Kidney (tissue), 14 donors: ENCODE data around the gene C1orf198. TPM values are rescaled to one million over a fixed set of nuclear protein-coding genes. Genes with fewer than 3 reads are reported as not detected.

Experiments used
- DNase-seq, 5 donors: peaks; one replicate each; pipeline ENCODE4 v3.0.0-alpha.2; 2013 to 2020
- FAIRE-seq: peaks from 2 replicates; lab custom pipeline; 2012; peaks lifted over from hg19 to GRCh38; lab: Jason Lieb, UNC
- H3K27ac ChIP-seq, 2 donors: one replicate each; pipeline ENCODE4 v1.7.0; 2013; ENCODE audit warnings: low read depth in 2 of 2, low read length in 2 of 2, inconsistent platforms in 1 of 2
- H3K27me3 ChIP-seq: one replicate; pipeline ENCODE4 v1.7.1; 2013; ENCODE audit warnings: low read length, inconsistent platforms; ENCODE audit not compliant: control insufficient read depth, insufficient read depth
- H3K36me3 ChIP-seq, 3 donors: one replicate each; pipeline versions ENCODE4 v1.7.0 to v1.7.1; 2013; ENCODE audit warnings: low read length in 3 of 3, control low read depth in 1 of 3, inconsistent platforms in 1 of 3; ENCODE audit not compliant: insufficient read depth in 3 of 3, control insufficient read depth in 2 of 3
- H3K4me1 ChIP-seq, 3 donors: one replicate each; pipeline versions ENCODE4 v1.7.0 to v1.7.1; 2013; ENCODE audit warnings: low read length in 3 of 3, inconsistent platforms in 1 of 3, low read depth in 1 of 3; ENCODE audit not compliant: control insufficient read depth in 2 of 3, insufficient read depth in 2 of 3
- H3K4me3 ChIP-seq, 3 donors: one replicate each; pipeline versions ENCODE4 v1.7.0 to v1.8.1; 2013; ENCODE audit warnings: low read length in 3 of 3, control low read depth in 1 of 3, inconsistent platforms in 1 of 3
- H3K9ac ChIP-seq, 3 donors: one replicate each; pipeline versions ENCODE4 v1.7.0 to v1.7.1; 2013; ENCODE audit warnings: low read length in 3 of 3, control low read depth in 1 of 3, inconsistent platforms in 1 of 3
- H3K9me3 ChIP-seq, 3 donors: one replicate each; pipeline versions ENCODE4 v1.7.0 to v1.7.1; 2013; ENCODE audit warnings: low read length in 3 of 3, control low read depth in 1 of 3, inconsistent platforms in 1 of 3; ENCODE audit not compliant: control insufficient read depth in 2 of 3, insufficient read depth in 1 of 3
- intact Hi-C: fragments of 100-400 bp; cut with DNase I; formaldehyde crosslinking; loops from one replicate; pipeline ENCODE4 v1.11.1; 2022
- polyA plus RNA-seq: library from polyadenylated mRNA; stranded (reverse); fragments of 350-450 nt; fragmentation: Illumina TruSeq; extraction: RNeasy Lipid Tissue Mini Kit (QIAGEN cat#74804); gene quantifications from one replicate; pipeline ENCODE4 v1.2.3, GENCODE V29; 2014; ENCODE audit warnings: low read depth, low replicate concordance; ENCODE audit not compliant: insufficient read depth
- total RNA-seq: library from RNA; stranded (reverse); fragmentation: NEBNext Ultra II Directional; extraction: Animal tissue kit (Norgen Biotek cat#: 25700); gene quantifications from one replicate; pipeline ENCODE4 v1.2.1, GENCODE V29; 2021
- TF ChIP-seq, protein P1 (sequence below): IDR thresholded peaks from 3 replicates; pipeline ENCODE4 v1.5.1; 2012; ENCODE audit warnings: mild to moderate bottlenecking, moderate library complexity, borderline replicate concordance; ENCODE audit not compliant: insufficient read depth; ENCODE audit errors: extremely low read depth
- donor health status: control.
- donor health status: control.
- donor health status: control.
- donor health status: control.
- donor health status: control.
- donor health status: DM: yes; HTN: yes; CAD: no.
- donor health status: Normal renal cell carcinoma (clear cell type).

Gene C1orf198
- total and polyA plus RNA-seq, 2 donors from 2014 or later = 15.4 to 45.3 TPM

DNA sequence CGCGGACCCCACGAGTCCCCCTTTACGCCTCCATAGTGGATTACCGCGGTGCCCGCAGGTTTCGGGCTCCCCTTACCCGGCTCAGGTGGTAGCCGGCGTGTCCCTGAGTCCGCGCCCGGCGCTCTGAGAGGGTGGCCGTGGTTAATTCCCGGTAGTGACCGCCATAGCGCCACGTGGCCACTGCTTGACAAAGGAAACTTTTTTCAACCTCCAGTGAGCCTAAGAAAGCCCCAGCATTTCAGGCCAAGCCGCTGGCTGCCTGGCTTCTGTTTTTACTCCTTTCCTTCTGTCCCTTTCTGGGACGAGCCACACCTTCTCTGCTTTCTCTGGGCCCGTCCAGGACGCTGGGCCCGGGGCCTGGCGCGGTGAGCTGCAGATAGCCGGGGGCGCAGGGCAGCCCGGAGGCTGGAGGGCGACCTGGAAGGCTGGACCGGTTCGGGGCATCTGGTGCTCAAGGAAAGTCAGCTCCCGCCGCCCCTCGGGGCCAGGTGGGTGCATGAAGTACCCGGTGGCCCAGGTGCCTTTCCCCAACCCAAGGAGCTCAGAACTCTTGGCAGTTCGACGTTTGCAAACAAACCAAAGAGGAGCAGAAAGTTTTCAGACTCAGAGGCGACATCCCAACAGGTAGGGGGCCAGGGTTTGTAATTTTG, 540 bp upstream of the C1orf198 start:
- H3K9me3 ChIP-seq = no peaks in the 10 kb centered on the region
- no peaks in the 10 kb centered on the region for H3K36me3 ChIP-seq
- H3K27ac ChIP-seq = peak overlapping the region; percentile 73 to 88
- no peaks in the 10 kb centered on the region for H3K27me3 ChIP-seq
- H3K4me3 ChIP-seq = peak overlapping the region; percentile 49 to 76 (median 67)
- peak overlapping the region; percentile 24 to 70 (median 29) for H3K9ac ChIP-seq
- H3K4me1 ChIP-seq = peaks cover 2 to 22% (median 10%) of the 10 kb centered on the region in 3 donors
- TF ChIP-seq, protein P1, sequence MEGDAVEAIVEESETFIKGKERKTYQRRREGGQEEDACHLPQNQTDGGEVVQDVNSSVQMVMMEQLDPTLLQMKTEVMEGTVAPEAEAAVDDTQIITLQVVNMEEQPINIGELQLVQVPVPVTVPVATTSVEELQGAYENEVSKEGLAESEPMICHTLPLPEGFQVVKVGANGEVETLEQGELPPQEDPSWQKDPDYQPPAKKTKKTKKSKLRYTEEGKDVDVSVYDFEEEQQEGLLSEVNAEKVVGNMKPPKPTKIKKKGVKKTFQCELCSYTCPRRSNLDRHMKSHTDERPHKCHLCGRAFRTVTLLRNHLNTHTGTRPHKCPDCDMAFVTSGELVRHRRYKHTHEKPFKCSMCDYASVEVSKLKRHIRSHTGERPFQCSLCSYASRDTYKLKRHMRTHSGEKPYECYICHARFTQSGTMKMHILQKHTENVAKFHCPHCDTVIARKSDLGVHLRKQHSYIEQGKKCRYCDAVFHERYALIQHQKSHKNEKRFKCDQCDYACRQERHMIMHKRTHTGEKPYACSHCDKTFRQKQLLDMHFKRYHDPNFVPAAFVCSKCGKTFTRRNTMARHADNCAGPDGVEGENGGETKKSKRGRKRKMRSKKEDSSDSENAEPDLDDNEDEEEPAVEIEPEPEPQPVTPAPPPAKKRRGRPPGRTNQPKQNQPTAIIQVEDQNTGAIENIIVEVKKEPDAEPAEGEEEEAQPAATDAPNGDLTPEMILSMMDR = no peak
- DNase-seq (peak in 3 of 5 donors; percentile 84 to 90 (median 87)), FAIRE-seq (no peak)
- intact Hi-C loops = no loop called here

DNA sequence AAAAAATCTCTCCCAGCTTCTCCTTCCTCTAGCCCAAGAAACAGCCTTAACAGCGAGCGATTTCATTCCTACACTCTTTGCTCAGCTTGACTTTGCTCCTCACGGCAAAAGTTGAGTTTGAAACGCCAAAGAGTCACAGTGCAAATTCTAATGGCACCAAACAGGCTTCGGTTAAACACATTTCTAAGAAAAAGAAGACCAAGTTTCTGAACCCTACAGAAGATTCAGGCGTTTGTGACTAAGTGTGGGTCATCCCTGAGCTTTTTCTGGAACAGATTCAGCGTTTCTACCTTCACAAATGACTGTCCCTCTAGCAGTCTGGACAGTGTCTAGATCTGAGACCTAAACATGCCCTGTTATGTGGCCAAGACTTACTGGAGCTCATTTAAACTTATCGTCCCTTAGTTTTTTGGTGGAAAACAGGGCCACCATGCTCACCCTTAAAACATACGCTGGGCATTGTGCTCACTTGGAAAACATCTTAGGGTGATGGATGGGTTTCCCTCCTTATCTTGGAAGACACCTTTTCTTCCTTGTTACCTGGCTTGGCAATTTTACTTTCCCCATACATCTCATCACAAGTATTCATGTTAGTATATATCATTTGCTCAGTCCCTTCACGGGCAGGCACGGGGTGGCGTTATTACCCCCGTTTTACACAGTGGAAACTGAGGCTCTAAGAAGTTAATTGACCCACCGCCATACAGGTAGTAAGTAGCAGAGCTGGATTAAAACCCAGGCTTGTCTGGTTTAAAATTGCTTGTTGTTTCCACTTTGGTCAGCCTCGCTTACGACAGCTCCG, 1.0 kb downstream of the C1orf198 start:
- peak overlapping the region; percentile 60 to 89 (median 87) for H3K4me3 ChIP-seq

DNA sequence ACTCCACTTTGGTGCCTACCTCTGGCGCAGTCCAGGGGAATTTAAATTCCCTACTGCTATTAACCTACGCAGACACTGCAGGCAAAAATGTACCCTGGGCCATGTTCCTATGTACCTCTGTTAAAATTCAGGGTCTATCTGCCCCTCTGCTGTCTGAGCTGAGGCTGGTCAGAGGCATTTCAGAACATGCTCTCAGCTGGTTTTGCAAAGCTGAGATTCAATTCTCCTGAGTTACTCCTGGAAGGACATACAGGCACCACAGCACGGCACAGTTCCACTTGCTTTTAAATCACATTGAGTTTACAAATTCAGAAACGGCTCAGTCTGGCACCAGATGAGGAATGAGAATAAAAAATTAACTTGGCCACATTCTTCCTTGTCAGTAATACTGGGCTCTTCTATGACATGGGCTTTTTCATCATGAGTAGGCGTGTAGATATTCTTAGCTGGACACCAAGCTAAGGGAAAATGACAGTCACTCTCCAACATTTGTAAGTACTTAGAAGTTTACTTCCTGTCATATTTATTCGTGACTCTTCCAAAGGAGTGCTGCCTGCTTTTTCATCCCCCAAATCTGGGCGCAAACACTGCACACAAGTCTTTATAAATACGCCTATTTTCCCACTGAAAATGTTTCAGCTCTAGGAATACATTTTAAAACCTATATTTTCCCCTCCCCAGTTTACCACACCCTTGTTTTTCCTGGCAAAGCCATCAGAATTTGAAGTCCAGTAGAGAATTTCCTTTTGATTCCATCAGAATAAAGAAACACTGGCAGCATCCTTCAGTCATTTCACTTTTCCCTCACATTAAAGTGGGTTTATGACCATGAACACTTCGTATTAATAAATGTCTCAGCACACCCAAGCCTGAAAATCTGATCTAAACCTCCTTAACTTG, 1.9 kb downstream of the C1orf198 start:
- no peak for FAIRE-seq
- peak overlapping the region; percentile 23 to 74 for H3K27ac ChIP-seq
- intact Hi-C loops = no loop called here
- H3K4me1 ChIP-seq = peaks cover 2 to 31% (median 21%) of the 10 kb centered on the region in 3 donors
- no peaks in the 10 kb centered on the region for H3K27me3 ChIP-seq
- DNase-seq = peak in 1 of 5 donors; percentile 37
- no peaks in the 10 kb centered on the region for H3K9me3 ChIP-seq
- peak overlapping the region; percentile 17 to 83 (median 64) for H3K9ac ChIP-seq
- peak overlapping the region; percentile 60 to 89 (median 87) for H3K4me3 ChIP-seq
- no peaks in the 10 kb centered on the region for H3K36me3 ChIP-seq
- TF ChIP-seq, protein P1 = no peak

More for the DNA sequence above, 1.0 kb downstream of the C1orf198 start:
- no peaks in the 10 kb centered on the region for H3K27me3 ChIP-seq
- peak overlapping the region; percentile 58 to 73 for H3K27ac ChIP-seq
- H3K4me1 ChIP-seq = peaks cover 2 to 31% (median 21%) of the 10 kb centered on the region in 3 donors
- H3K9ac ChIP-seq = peak overlapping the region; percentile 64 to 83 (median 83)
- TF ChIP-seq, protein P1 = no peak
- no peak for FAIRE-seq
- no peaks in the 10 kb centered on the region for H3K36me3 ChIP-seq
- H3K9me3 ChIP-seq = no peaks in the 10 kb centered on the region
- DNase-seq = peak in 1 of 5 donors; percentile 36
- intact Hi-C loops = no loop called here
